ENCODE results near the gene ESD.

DNA sequence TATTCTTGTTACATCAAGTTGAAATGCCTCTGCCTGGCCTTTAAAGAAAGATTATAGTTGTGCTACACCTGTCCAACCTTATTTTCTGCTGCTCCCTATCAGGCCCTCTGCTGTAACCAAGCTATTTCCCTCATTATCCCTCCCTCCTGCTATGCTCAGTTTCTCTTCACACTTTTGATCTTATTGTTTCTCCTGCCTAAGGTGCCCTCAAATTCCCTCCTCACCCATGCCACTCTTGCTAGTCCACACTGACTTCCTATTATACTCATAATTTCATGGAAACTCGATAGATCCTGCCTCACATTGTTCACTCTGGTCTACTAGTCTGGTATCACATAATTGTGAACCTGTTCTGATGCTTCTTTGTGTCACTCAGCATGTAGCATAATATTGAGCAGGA lies 19.4 kb upstream of the ESD start:
- TF ChIP-seq, protein P1, sequence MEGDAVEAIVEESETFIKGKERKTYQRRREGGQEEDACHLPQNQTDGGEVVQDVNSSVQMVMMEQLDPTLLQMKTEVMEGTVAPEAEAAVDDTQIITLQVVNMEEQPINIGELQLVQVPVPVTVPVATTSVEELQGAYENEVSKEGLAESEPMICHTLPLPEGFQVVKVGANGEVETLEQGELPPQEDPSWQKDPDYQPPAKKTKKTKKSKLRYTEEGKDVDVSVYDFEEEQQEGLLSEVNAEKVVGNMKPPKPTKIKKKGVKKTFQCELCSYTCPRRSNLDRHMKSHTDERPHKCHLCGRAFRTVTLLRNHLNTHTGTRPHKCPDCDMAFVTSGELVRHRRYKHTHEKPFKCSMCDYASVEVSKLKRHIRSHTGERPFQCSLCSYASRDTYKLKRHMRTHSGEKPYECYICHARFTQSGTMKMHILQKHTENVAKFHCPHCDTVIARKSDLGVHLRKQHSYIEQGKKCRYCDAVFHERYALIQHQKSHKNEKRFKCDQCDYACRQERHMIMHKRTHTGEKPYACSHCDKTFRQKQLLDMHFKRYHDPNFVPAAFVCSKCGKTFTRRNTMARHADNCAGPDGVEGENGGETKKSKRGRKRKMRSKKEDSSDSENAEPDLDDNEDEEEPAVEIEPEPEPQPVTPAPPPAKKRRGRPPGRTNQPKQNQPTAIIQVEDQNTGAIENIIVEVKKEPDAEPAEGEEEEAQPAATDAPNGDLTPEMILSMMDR (IDR thresholded peaks at IDR 0.05), result no peak
- TF ChIP-seq POLR2A (IDR thresholded peaks at IDR 0.05), result no peak

Measured in testis (tissue), 2 donors.